ENCODE measurements around the gene SH2B2.

DNA sequence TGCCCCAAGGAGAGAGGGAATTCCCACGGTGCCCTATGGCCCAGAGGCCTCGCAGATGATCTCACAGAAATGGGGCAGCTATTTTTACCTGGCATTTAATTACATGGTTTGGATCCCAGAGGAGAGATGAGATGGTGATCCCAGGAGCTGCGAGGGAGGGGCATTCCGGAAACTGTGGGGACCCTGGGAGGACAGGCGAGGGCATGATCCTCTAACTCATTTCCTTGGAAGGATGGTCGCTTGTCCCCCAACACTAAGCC lies 9.4 kb downstream of the SH2B2 start:
- no peak for TF ChIP-seq YY1 (IDR thresholded peaks at IDR 0.05; ENCODE audit: insufficient read depth, insufficient read length)
- TF ChIP-seq SUZ12 (IDR thresholded peaks at IDR 0.05; ENCODE audit: extremely low read depth, insufficient read depth, insufficient read length), result no peak

Data from NT2/D1 (cell line).